Measurements from ENCODE around the gene RAB32.

The RAB32 gene

GRCh38 chr6:146545581-146545980 lies 1.9 kb downstream of the RAB32 start:
- Histone ChIP-seq H3K9ac (ENCODE audit: low read length) (no peak overlapping the region), H3K79me2 (ENCODE audit: insufficient read depth, low read length) (no peaks in the 10 kb centered on the region), H3K4me2 (ENCODE audit: low read length) (no peak overlapping the region), H3K4me1 (ENCODE audit: insufficient read depth, low read length, severe bottlenecking) (no peaks in the 10 kb centered on the region), H3K9me3 (ENCODE audit: low read length) (no peaks in the 10 kb centered on the region), H3K27me3 (ENCODE audit: insufficient read depth, low read length) (no peaks in the 10 kb centered on the region), H3F3A (ENCODE audit: insufficient read depth, low read length) (no peaks in the 10 kb centered on the region), H4K20me1 (ENCODE audit: insufficient read depth, low read length) (no peaks in the 10 kb centered on the region), H3K27ac (ENCODE audit: low read depth, low read length, poor library complexity, severe bottlenecking) (no peak overlapping the region), H2AFZ (ENCODE audit: low read length) (no peak overlapping the region), H3K36me3 (ENCODE audit: insufficient read depth, low read length) (no peaks in the 10 kb centered on the region), H3K9me2 (ENCODE audit: low read depth, low read length) (no peaks in the 10 kb centered on the region), H3K4me3 (ENCODE audit: low read depth, low read length, poor library complexity, severe bottlenecking) (no peak overlapping the region)
- TF ChIP-seq, protein P1, sequence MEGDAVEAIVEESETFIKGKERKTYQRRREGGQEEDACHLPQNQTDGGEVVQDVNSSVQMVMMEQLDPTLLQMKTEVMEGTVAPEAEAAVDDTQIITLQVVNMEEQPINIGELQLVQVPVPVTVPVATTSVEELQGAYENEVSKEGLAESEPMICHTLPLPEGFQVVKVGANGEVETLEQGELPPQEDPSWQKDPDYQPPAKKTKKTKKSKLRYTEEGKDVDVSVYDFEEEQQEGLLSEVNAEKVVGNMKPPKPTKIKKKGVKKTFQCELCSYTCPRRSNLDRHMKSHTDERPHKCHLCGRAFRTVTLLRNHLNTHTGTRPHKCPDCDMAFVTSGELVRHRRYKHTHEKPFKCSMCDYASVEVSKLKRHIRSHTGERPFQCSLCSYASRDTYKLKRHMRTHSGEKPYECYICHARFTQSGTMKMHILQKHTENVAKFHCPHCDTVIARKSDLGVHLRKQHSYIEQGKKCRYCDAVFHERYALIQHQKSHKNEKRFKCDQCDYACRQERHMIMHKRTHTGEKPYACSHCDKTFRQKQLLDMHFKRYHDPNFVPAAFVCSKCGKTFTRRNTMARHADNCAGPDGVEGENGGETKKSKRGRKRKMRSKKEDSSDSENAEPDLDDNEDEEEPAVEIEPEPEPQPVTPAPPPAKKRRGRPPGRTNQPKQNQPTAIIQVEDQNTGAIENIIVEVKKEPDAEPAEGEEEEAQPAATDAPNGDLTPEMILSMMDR (IDR thresholded peaks at IDR 0.05; ENCODE audit: low read length) = no peak
- TF ChIP-seq EZH2 (IDR thresholded peaks at IDR 0.05; ENCODE audit: borderline replicate concordance, low read length) = no peak

GRCh38 chr6:146546443-146547043 lies 2.9 kb downstream of the RAB32 start:
- Histone ChIP-seq H3K79me2 (ENCODE audit: insufficient read depth, low read length) (no peaks in the 10 kb centered on the region), H2AFZ (ENCODE audit: low read length) (no peak overlapping the region), H3K4me2 (ENCODE audit: low read length) (no peak overlapping the region), H3K9me2 (ENCODE audit: low read depth, low read length) (no peaks in the 10 kb centered on the region), H3K4me3 (ENCODE audit: low read depth, low read length, poor library complexity, severe bottlenecking) (no peak overlapping the region), H4K20me1 (ENCODE audit: insufficient read depth, low read length) (no peaks in the 10 kb centered on the region), H3K9ac (ENCODE audit: low read length) (no peak overlapping the region), H3K27me3 (ENCODE audit: insufficient read depth, low read length) (no peaks in the 10 kb centered on the region), H3K36me3 (ENCODE audit: insufficient read depth, low read length) (no peaks in the 10 kb centered on the region), H3F3A (ENCODE audit: insufficient read depth, low read length) (no peaks in the 10 kb centered on the region), H3K27ac (ENCODE audit: low read depth, low read length, poor library complexity, severe bottlenecking) (no peak overlapping the region), H3K4me1 (ENCODE audit: insufficient read depth, low read length, severe bottlenecking) (no peaks in the 10 kb centered on the region), H3K9me3 (ENCODE audit: low read length) (no peaks in the 10 kb centered on the region)
- TF ChIP-seq EZH2 (IDR thresholded peaks at IDR 0.05; ENCODE audit: borderline replicate concordance, low read length) = no peak
- TF ChIP-seq, protein P1 (IDR thresholded peaks at IDR 0.05; ENCODE audit: low read length) = no peak

GRCh38 chr6:146547889-146548288 lies 4.3 kb downstream of the RAB32 start:
- H4K20me1 ChIP-seq (ENCODE audit: insufficient read depth, low read length) = no peaks in the 10 kb centered on the region
- H3K79me2 ChIP-seq (ENCODE audit: insufficient read depth, low read length) = no peaks in the 10 kb centered on the region
- H3K4me1 ChIP-seq (ENCODE audit: insufficient read depth, low read length, severe bottlenecking) = no peaks in the 10 kb centered on the region
- H3K27me3 ChIP-seq (ENCODE audit: insufficient read depth, low read length) = no peaks in the 10 kb centered on the region
- TF ChIP-seq, protein P1 (IDR thresholded peaks at IDR 0.05; ENCODE audit: low read length) = no peak
- no peak for TF ChIP-seq EZH2 (IDR thresholded peaks at IDR 0.05; ENCODE audit: borderline replicate concordance, low read length)
- no peak overlapping the region for H2AFZ ChIP-seq (ENCODE audit: low read length)
- no peak overlapping the region for H3K27ac ChIP-seq (ENCODE audit: low read depth, low read length, poor library complexity, severe bottlenecking)
- H3K9me2 ChIP-seq (ENCODE audit: low read depth, low read length) = no peaks in the 10 kb centered on the region
- H3K9me3 ChIP-seq (ENCODE audit: low read length) = no peaks in the 10 kb centered on the region
- H3K9ac ChIP-seq (ENCODE audit: low read length) = no peak overlapping the region
- no peaks in the 10 kb centered on the region for H3K36me3 ChIP-seq (ENCODE audit: insufficient read depth, low read length)
- H3K4me3 ChIP-seq (ENCODE audit: low read depth, low read length, poor library complexity, severe bottlenecking) = no peak overlapping the region
- H3F3A ChIP-seq (ENCODE audit: insufficient read depth, low read length) = no peaks in the 10 kb centered on the region
- no peak overlapping the region for H3K4me2 ChIP-seq (ENCODE audit: low read length)

Measured in OCI-LY1 (cell line).